HG03432 (cell line): ENCODE measurements around the gene CBX4.

Source experiments
- ATAC-seq: cut with Tn5 transposase; IDR thresholded peaks from one replicate; pipeline ENCODE4 v1.9.1; 2021; ENCODE audit warnings: mild to moderate bottlenecking, moderate library complexity; ENCODE audit not compliant: unreplicated experiment

CBX4 gene

GRCh38 chr17:79814974-79815835 lies 24.0 kb downstream of the CBX4 start:
- ATAC-seq = no peak

GRCh38 chr17:79814127-79814973 lies 24.9 kb downstream of the CBX4 start:
- ATAC-seq = no peak

GRCh38 chr17:79813297-79814126 lies 25.7 kb downstream of the CBX4 start:
- ATAC-seq = no peak

- ATAC-seq = no peak
Measured at GRCh38 chr17:79812353-79813258, 26.6 kb downstream of the CBX4 start.

- no peak for ATAC-seq
Measured at GRCh38 chr17:79811868-79812352, 27.3 kb downstream of the CBX4 start.

- ATAC-seq = no peak
Measured at GRCh38 chr17:79811011-79811867, 28.0 kb downstream of the CBX4 start.

GRCh38 chr17:79810130-79811010 lies 28.9 kb downstream of the CBX4 start:
- ATAC-seq = peak; percentile 77

- ATAC-seq = no peak
Measured at GRCh38 chr17:79809530-79810129, 29.6 kb downstream of the CBX4 start.

- ATAC-seq = no peak
Measured at GRCh38 chr17:79808763-79809529, 30.3 kb downstream of the CBX4 start.

- ATAC-seq = no peak
Measured at GRCh38 chr17:79806863-79807720, 32.1 kb downstream of the CBX4 start.

- ATAC-seq = no peak
Measured at GRCh38 chr17:79806446-79806760, 32.8 kb downstream of the CBX4 start.

GRCh38 chr17:79804856-79805696 lies 34.2 kb downstream of the CBX4 start:
- peak; percentile 3 for ATAC-seq

- peak; percentile 72 for ATAC-seq
Measured at GRCh38 chr17:79803997-79804855, 35.0 kb downstream of the CBX4 start.

- no peak for ATAC-seq
Measured at GRCh38 chr17:79803421-79803996, 35.7 kb downstream of the CBX4 start.
